Panc1 (cell line): Measurements from ENCODE around the gene METTL16. TPM values are rescaled to one million over a fixed set of nuclear protein-coding genes. Genes with fewer than 3 reads are reported as not detected.

Source experiments
- ATAC-seq: fragments of 200-7000 bp; cut with Tn5 transposase; 2 replicates; pipeline ENCODE4 v1.9.1; 2020; ENCODE audit warnings: mild to moderate bottlenecking, moderate library complexity
- BruUV-seq: library from RNA; stranded (reverse); fragments of 400-500 nt; replicated peaks from 2 replicates; lab custom pipeline; 2021; lab: Mats Ljungman, UMichigan
- CTCF ChIA-PET: fragments of 300-600 bp; sonication (Branson Sonifier 250); formaldehyde crosslinking; loops from one replicate; lab custom pipeline; 2022; ENCODE audit warnings: antibody characterized with exemption; lab: Charles Lee
- POLR2A ChIA-PET: fragments of 300-600 bp; sonication (Branson Sonifier 250); formaldehyde crosslinking; loops from one replicate; lab custom pipeline; 2022; ENCODE audit warnings: antibody characterized with exemption; lab: Charles Lee
- DNase-seq: peaks from one replicate; pipeline ENCODE4 v3.0.0-alpha.2; 2010; ENCODE audit warnings: low read depth, low spot score
- H3K27ac ChIP-seq: 2 replicates; pipeline ENCODE4 v1.5.1; 2011; ENCODE audit warnings: mild to moderate bottlenecking, low read length, inconsistent platforms
- H3K27me3 ChIP-seq: fragments of 200-500 bp; sonication (Bioruptor generic); 2 replicates; pipeline ENCODE4 v1.6.0; 2014; ENCODE audit warnings: low read length, inconsistent platforms; ENCODE audit not compliant: control insufficient read depth, insufficient read depth
- H3K36me3 ChIP-seq: fragments of 200-500 bp; sonication (Bioruptor generic); 2 replicates; pipeline ENCODE4 v1.5.1; 2014; ENCODE audit warnings: inconsistent platforms, mild to moderate bottlenecking, low read length, moderate library complexity; ENCODE audit not compliant: control insufficient read depth, insufficient read depth
- H3K4me1 ChIP-seq: 2 replicates; pipeline ENCODE4 v1.5.1; 2011; ENCODE audit warnings: inconsistent platforms, mild to moderate bottlenecking, low read length, moderate library complexity; ENCODE audit not compliant: control insufficient read depth, insufficient read depth
- H3K4me3 ChIP-seq, 2 experiments: 2 replicates each; pipeline ENCODE4 v1.5.1; 2011 to 2012; ENCODE audit warnings: low read depth in 2 of 2, low read length in 2 of 2, mild to moderate bottlenecking in 2 of 2, inconsistent platforms in 1 of 2, moderate library complexity in 1 of 2
- H3K9me3 ChIP-seq: fragments of 200-500 bp; sonication (Bioruptor generic); 2 replicates; pipeline ENCODE4 v1.5.1; 2014; ENCODE audit warnings: low read depth, mild to moderate bottlenecking, inconsistent platforms, low read length, moderate library complexity; ENCODE audit not compliant: control insufficient read depth, insufficient read depth
- POLR2AphosphoS5 ChIP-seq: IDR thresholded peaks from 2 replicates; pipeline ENCODE4 v1.6.1; 2012; ENCODE audit warnings: mild to moderate bottlenecking, low read depth, low read length, moderate library complexity
- SIN3A ChIP-seq: IDR thresholded peaks from 2 replicates; pipeline ENCODE4 v1.6.1; 2012; ENCODE audit warnings: low read depth, mild to moderate bottlenecking, low read length, moderate library complexity, borderline replicate concordance; ENCODE audit not compliant: insufficient read depth
- TCF7L2 ChIP-seq: IDR thresholded peaks from 2 replicates; pipeline ENCODE4 v1.6.1; 2011; ENCODE audit warnings: mild to moderate bottlenecking, low read depth, low read length, inconsistent platforms
- in situ Hi-C: cut with HindIII; loops from 2 replicates; pipeline ENCODE4 v1.10.0; 2016; ENCODE audit warnings: low sequenced_read_pairs, low pct_unique_long_range_greater_than_20kb
- intact Hi-C: fragments of 100-400 bp; cut with micrococcal nuclease; formaldehyde crosslinking; loops from one replicate; pipeline ENCODE4 v1.10.0; 2022; ENCODE audit not compliant: unreplicated experiment
- total RNA-seq: library from RNA; stranded (reverse); gene quantifications from one replicate; pipeline ENCODE4 v1.2.1, GENCODE V29; 2021; ENCODE audit not compliant: unreplicated experiment
- TF ChIP-seq, protein P1 (sequence below): fragments of 450-650 bp; IDR thresholded peaks from 2 replicates; pipeline ENCODE4 v1.5.1; 2017; ENCODE audit warnings: mild to moderate bottlenecking
- TF ChIP-seq, protein P2 (sequence below), 2 experiments: IDR thresholded peaks; 2 replicates each; pipeline ENCODE4 v1.6.1; 2011 to 2012; ENCODE audit warnings: low read depth in 2 of 2, control low read depth in 1 of 2, low read length in 1 of 2, mild to moderate bottlenecking in 1 of 2, moderate library complexity in 1 of 2; ENCODE audit not compliant: insufficient read depth in 1 of 2

The METTL16 gene
- total RNA-seq, 1 experiment from 2014 or later, result 34.7 TPM

DNA sequence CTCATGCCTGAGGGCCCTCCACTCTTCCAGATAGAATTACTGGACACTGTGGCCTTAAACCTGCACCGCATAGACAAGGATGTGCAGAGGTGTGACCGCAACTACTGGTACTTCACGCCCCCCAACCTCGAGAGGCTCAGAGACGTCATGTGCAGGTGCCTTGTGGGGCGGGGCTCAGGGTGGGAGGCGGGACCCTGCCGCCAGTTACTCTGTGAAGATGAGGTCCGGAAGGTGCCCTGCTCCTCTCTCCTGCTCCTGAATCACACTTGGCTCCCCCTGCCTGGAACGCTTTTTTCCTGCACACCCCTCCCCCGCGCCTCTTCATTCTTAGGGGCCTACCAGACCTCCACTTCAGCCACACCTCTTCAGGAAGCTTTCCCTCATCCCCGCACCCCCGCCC lies 135.6 kb downstream of the METTL16 start:
- TF ChIP-seq, protein P1, sequence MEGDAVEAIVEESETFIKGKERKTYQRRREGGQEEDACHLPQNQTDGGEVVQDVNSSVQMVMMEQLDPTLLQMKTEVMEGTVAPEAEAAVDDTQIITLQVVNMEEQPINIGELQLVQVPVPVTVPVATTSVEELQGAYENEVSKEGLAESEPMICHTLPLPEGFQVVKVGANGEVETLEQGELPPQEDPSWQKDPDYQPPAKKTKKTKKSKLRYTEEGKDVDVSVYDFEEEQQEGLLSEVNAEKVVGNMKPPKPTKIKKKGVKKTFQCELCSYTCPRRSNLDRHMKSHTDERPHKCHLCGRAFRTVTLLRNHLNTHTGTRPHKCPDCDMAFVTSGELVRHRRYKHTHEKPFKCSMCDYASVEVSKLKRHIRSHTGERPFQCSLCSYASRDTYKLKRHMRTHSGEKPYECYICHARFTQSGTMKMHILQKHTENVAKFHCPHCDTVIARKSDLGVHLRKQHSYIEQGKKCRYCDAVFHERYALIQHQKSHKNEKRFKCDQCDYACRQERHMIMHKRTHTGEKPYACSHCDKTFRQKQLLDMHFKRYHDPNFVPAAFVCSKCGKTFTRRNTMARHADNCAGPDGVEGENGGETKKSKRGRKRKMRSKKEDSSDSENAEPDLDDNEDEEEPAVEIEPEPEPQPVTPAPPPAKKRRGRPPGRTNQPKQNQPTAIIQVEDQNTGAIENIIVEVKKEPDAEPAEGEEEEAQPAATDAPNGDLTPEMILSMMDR, result no peak
- TF ChIP-seq TCF7L2, result no peak
- ATAC-seq, result no peak
- Histone ChIP-seq H3K36me3 (no peaks in the 10 kb centered on the region), H3K27ac (no peak overlapping the region), H3K4me1 (no peaks in the 10 kb centered on the region; the same call in 1 of the 2 replicates), H3K9me3 (no peaks in the 10 kb centered on the region), H3K27me3 (no peaks in the 10 kb centered on the region), H3K4me3 (no peak overlapping the region)
- no TSS peak for BruUV-seq
- intact Hi-C loops, result no loop called here
- DNase-seq, result no peak
- CTCF ChIA-PET, result interaction anchor here (0.5 to 0.6 kb wide), 2 partner anchors 23 to 260 kb away, joined by 3 to 5 read pairs; no protein-coding TSS in a partner anchor
- POLR2A ChIA-PET, result no interaction called here
- in situ Hi-C loops, result no loop called here

GRCh38 chr17:2375406-2375805 lies 136.3 kb downstream of the METTL16 start:
- Histone ChIP-seq H3K9me3 (no peaks in the 10 kb centered on the region), H3K4me3 (no peak overlapping the region), H3K27me3 (no peaks in the 10 kb centered on the region), H3K36me3 (no peaks in the 10 kb centered on the region), H3K27ac (no peak overlapping the region), H3K4me1 (no peaks in the 10 kb centered on the region)
- BruUV-seq, result no TSS peak
- ATAC-seq, result no peak
- intact Hi-C loops (no loop called here), in situ Hi-C loops (no loop called here)
- DNase-seq, result no peak
- ChIA-PET POLR2A (no interaction called here), CTCF (no interaction called here)
- TF ChIP-seq, protein P2, sequence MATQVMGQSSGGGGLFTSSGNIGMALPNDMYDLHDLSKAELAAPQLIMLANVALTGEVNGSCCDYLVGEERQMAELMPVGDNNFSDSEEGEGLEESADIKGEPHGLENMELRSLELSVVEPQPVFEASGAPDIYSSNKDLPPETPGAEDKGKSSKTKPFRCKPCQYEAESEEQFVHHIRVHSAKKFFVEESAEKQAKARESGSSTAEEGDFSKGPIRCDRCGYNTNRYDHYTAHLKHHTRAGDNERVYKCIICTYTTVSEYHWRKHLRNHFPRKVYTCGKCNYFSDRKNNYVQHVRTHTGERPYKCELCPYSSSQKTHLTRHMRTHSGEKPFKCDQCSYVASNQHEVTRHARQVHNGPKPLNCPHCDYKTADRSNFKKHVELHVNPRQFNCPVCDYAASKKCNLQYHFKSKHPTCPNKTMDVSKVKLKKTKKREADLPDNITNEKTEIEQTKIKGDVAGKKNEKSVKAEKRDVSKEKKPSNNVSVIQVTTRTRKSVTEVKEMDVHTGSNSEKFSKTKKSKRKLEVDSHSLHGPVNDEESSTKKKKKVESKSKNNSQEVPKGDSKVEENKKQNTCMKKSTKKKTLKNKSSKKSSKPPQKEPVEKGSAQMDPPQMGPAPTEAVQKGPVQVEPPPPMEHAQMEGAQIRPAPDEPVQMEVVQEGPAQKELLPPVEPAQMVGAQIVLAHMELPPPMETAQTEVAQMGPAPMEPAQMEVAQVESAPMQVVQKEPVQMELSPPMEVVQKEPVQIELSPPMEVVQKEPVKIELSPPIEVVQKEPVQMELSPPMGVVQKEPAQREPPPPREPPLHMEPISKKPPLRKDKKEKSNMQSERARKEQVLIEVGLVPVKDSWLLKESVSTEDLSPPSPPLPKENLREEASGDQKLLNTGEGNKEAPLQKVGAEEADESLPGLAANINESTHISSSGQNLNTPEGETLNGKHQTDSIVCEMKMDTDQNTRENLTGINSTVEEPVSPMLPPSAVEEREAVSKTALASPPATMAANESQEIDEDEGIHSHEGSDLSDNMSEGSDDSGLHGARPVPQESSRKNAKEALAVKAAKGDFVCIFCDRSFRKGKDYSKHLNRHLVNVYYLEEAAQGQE (IDR thresholded peaks at IDR 0.05; ENCODE audit: insufficient read depth in 1 of 2, low read depth in 2 of 2, low read length in 1 of 2), result no peak
- TF ChIP-seq TCF7L2 (no peak), POLR2AphosphoS5 (no peak), SIN3A (no peak)
- TF ChIP-seq, protein P1, result no peak
